SKM-1 (cell line): ENCODE data around the gene ERC2.

Source experiments
- DNase-seq: peaks from one replicate; lab custom pipeline; 2025; ENCODE audit not compliant: unreplicated experiment; lab: John Stamatoyannopoulos, UW

ERC2 gene

DNA sequence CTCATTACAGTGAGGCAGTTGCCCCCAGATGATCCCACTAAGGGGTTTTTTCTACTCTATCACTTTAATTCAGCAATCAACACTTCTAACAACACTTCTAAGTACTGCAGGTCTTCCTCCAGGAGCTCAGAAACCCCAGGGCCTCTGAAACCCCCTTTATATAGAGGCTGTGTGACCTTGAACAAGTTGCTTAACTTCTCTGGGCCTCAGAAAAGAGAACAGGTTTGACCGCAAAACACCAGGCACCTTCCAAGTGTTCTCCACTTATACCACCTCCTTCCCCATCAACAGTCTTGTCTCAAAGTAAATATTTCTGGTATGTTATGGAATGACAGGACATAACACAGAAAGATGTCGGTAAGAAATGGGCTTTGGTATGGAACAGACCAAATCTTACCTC, 895.5 kb downstream of the ERC2 start:
- no peak for DNase-seq

GRCh38 chr3:55571913-55572312, 896.4 kb downstream of the ERC2 start:
- DNase-seq = no peak

- no peak for DNase-seq
Observed at GRCh38 chr3:55571216-55571813, 897.0 kb downstream of the ERC2 start.

- no peak for DNase-seq
Observed at GRCh38 chr3:55570271-55570711, 898.0 kb downstream of the ERC2 start.

GRCh38 chr3:55569033-55569599, 899.2 kb downstream of the ERC2 start:
- no peak for DNase-seq

DNA sequence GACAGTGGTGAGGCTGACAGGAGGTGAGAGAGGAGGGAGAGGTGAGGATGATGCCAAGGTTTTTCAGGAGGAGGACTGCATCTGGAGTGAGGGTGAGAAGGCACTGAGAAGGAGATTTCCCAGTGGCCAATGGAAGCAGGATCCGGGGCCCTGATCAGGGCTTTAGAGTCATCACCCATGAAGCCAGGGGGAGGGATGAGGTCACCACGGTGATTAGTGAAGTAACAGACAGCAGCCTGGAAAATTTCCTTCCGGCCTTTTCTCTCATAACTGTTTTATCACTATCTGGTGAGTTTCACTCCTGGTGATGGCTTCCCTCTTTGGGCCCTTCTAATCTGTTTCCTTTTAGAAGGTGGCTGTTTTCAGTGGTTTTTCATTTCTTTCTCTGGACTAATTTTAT, 900.7 kb downstream of the ERC2 start:
- no peak for DNase-seq

DNA sequence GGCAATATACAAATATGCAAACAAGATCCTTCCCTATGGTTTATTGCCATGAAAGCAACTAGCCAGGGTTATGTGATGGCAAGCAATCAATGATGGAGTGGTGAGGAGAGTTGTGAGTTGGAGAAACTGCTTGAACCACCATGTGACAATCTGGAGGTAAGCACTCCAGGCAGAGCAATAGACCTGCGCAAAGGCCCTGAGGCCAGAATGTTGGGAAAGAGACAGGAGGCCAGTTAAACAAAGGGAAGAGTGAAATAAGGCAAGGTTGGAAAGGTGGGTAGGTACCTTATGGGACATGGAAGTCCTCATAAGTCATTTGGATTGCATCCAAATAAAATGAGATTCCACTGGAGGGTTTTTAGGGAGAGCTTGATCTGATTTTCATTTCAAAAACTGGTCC, 901.1 kb downstream of the ERC2 start:
- DNase-seq = no peak

GRCh38 chr3:55565521-55565920, 902.7 kb downstream of the ERC2 start:
- DNase-seq = no peak

GRCh38 chr3:55564726-55565125, 903.5 kb downstream of the ERC2 start:
- DNase-seq = no peak

- DNase-seq = no peak
Observed at GRCh38 chr3:55562700-55563099, 905.6 kb downstream of the ERC2 start.

GRCh38 chr3:55559500-55560423, 908.5 kb downstream of the ERC2 start:
- DNase-seq = no peak

DNA sequence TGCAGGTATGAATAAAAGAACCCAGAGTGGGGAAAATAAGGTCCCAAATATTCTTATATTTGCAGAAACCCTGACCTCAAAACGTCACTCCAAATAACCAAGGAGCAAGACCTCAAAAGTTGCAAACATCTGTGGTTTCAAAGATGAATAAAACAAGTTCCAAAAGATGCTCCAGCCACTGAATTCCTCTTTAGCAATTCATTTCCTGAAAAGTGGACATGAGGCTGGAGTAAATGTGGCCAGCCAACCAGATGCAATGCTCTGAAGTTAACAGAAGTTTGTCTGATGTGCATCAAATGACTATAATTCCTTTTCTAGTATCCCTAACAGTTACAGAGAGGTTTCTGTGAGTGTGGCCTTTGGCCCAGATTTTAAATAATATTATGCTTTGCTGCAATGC, 910.0 kb downstream of the ERC2 start:
- no peak for DNase-seq

- DNase-seq = no peak
Observed at GRCh38 chr3:55557549-55557948, 910.7 kb downstream of the ERC2 start.

GRCh38 chr3:55556619-55557537, 911.4 kb downstream of the ERC2 start:
- no peak for DNase-seq

- no peak for DNase-seq
Observed at GRCh38 chr3:55555873-55556618, 912.2 kb downstream of the ERC2 start.

GRCh38 chr3:55554634-55555425, 913.4 kb downstream of the ERC2 start:
- no peak for DNase-seq

- no peak for DNase-seq
Observed at GRCh38 chr3:55551644-55552043, 916.6 kb downstream of the ERC2 start.

DNA sequence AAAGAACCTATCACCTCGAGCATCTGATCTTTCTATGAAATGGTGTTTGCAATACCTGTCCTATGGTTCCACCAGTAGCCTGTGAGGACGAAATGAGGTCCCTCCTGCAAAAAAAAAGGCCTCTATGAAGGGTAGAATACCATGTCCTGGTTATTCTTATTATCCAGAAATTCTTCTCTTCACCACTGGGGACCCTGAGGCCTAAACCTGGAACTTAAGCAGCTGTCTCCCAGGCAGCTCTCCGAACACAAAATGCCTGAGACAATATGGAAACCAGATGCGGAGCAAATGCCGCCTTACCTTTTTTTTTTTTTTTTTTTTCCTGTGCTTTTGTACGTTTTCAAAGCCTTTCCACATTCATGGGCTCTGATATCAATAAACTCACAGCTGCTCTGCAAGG, 919.1 kb downstream of the ERC2 start:
- no peak for DNase-seq

DNA sequence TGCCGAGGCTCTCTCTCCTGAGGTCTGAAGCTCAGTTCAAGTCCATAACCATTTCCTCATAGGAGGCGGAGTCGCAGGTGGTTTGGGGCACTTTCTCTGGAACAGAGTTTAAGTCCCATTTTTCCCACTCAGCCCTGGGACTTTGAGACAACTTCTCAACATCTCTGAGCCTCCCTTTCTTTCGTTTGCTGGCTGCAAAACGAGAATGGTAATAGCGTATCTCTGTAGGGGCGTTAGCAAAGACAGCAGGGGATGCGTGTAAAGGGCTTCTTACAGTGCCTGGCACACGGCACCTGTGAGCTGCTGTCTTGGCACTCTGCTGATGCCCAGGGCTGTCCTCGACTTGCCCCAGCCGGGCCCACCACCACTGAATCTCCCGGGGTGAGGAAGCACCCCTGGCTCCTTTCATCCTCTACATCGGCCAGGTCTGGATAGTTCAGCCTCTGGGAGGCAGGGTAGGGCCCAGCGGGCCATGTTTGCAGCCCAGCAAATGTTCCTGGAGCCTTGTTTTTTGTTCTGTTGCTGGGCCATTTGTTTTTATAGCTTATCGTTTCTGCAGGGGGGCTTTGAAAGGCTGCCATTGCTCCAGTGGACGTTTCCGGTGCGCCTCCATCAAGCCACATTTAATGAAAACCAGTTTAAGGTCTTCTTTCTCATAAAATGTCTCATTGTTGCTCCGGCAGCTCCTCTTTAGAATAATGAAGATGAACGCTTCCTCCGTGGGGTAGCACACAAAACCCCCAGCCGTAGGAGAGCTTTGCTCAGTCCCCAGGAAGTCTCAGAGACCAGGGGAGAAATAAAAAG, 921.2 kb downstream of the ERC2 start:
- DNase-seq = no peak
